D721Med (cell line): ENCODE results near the gene CMBL.

ENCODE experiments used
- DNase-seq: peaks from one replicate; pipeline ENCODE4 v3.0.0; 2011; ENCODE audit warnings: low spot score; ENCODE audit not compliant: insufficient read length
- FAIRE-seq: peaks from 2 replicates; lab custom pipeline; 2011; peaks lifted over from hg19 to GRCh38; lab: Jason Lieb, UNC
- CTCF ChIP-seq: IDR thresholded peaks from 2 replicates; pipeline ENCODE4 v1.5.1; 2012; ENCODE audit warnings: mild to moderate bottlenecking, control low read depth; ENCODE audit not compliant: insufficient read depth; ENCODE audit errors: missing control alignments

Gene CMBL

GRCh38 chr5:10332301-10332700 lies 24.6 kb upstream of the CMBL start:
- no peak for TF ChIP-seq CTCF
- no peak for DNase-seq
- no peak for FAIRE-seq

- FAIRE-seq: no peak
- DNase-seq: no peak
- TF ChIP-seq CTCF: no peak
These were observed 23.7 kb upstream of the CMBL start for GRCh38 chr5:10331341-10331796.

GRCh38 chr5:10330511-10331230 lies 23.0 kb upstream of the CMBL start:
- no peak for TF ChIP-seq CTCF
- FAIRE-seq: no peak

GRCh38 chr5:10329820-10330481 lies 22.2 kb upstream of the CMBL start:
- DNase-seq (no peak), FAIRE-seq (no peak)
- TF ChIP-seq CTCF: no peak

More at GRCh38 chr5:10330511-10331230, 23.0 kb upstream of the CMBL start:
- DNase-seq: no peak

- FAIRE-seq (no peak), DNase-seq (no peak)
- no peak for TF ChIP-seq CTCF
These were observed 21.7 kb upstream of the CMBL start for GRCh38 chr5:10329446-10329819.

GRCh38 chr5:10328323-10328722 lies 20.6 kb upstream of the CMBL start:
- DNase-seq (no peak), FAIRE-seq (no peak)
- no peak for TF ChIP-seq CTCF
